NCI-H146 treated with DMSO at 0.1 percent for 48 hours (cell line): Measurements from ENCODE around the gene FTO.

ENCODE experiments used
- DNase-seq: peaks from one replicate; lab custom pipeline; 2025; ENCODE audit not compliant: unreplicated experiment; lab: John Stamatoyannopoulos, UW

The FTO gene

GRCh38 chr16:53780051-53780450 is 76.1 kb downstream of the FTO start:
- no peak for DNase-seq

DNA sequence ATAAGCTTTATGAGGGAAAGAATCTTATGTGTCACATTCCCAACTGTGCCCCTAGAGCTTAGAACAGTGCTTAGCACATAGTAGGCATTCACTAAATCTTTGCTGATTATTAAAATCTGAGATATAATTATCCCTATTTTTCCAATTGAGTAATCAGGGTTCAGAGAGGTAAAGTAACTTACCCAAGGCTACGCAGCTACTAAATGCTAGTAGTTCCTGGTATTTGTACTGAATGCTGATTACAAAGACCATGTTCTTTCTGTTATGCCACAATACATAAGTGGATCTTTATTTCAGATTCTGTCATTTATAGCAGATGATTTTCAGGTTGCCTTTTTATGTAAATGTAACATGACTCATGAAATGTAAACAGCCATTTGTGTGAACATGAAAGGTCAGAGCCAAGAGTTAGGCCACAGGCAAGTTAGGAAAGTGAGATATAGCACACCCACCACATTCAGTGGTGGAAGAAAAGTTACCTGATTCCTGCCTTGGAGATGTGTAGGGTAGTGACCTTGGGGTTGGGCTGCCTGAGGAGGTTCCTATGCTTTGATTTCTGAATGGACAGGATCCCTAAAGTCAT is 77.2 kb downstream of the FTO start:
- DNase-seq = no peak

DNA sequence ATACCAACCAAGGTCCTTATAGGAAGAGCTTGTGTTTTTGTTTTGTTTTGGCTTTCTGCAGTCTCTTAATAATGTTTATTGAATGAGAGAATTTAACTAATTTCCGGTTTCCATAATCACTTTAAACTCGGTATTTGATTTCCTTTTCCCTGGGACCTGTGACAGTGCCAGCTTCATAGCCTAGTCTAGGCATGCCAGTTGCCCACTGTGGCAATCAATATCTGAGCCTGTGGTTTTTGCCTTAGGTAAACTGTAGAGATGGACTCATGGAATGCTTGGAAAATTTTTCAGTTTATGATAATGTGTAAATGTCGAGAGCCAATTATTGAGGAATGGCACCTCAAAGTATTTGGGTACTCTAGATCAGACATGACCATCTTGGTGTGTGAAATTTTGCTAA is 78.2 kb downstream of the FTO start:
- no peak for DNase-seq

- DNase-seq = no peak
These were observed 80.3 kb downstream of the FTO start for GRCh38 chr16:53784291-53784690.

DNA sequence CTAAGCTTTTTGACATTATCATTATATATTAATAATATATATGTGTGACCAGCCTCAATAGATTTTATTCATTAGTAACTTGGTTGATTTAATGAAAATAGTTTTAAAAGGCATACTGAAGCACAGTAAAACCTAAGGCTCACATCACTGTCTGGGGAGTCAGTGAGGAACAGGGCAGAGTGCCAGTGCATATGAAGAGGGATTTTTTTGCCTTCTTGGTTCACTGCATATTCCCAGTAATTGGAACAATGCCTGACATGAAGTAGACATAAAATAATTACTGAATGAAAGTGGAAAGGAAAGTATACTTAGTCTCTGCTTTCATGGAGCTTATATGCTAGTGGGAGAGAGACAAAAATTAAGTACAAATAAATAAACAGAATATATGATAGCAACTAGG is 81.1 kb downstream of the FTO start:
- DNase-seq = no peak

GRCh38 chr16:53785916-53786315 is 82.0 kb downstream of the FTO start:
- DNase-seq = no peak

DNA sequence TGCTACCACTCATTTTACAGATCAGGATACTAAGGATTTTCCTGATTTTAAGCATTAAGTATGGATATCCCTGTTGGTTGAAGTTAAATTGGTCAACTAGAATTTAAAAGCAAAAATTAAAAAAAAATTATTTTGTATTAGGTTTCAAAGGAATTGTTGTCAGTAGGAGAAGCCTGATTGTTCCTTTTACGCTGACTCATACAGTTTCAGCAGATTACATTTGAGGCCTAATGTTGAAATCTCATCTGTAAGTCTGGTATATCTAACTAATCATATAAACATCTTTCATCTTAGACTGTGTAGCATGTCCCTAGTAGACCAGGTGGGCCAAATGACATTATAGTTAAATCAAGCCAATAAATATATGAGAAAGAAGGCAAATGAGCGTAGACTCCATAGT is 83.5 kb downstream of the FTO start:
- DNase-seq = no peak

GRCh38 chr16:53789137-53789536 is 85.2 kb downstream of the FTO start:
- no peak for DNase-seq

- DNase-seq = no peak
These were observed 88.4 kb downstream of the FTO start for GRCh38 chr16:53792161-53792951.

- no peak for DNase-seq
These were observed 99.5 kb downstream of the FTO start for GRCh38 chr16:53803451-53803850.

- DNase-seq = no peak
These were observed 100.0 kb downstream of the FTO start for GRCh38 chr16:53803998-53804397.

- no peak for DNase-seq
These were observed 100.5 kb downstream of the FTO start for GRCh38 chr16:53804467-53804866.

GRCh38 chr16:53805113-53805512 is 101.2 kb downstream of the FTO start:
- DNase-seq = no peak

- DNase-seq = no peak
These were observed 101.8 kb downstream of the FTO start for GRCh38 chr16:53805752-53806151.

GRCh38 chr16:53809088-53809932 is 105.4 kb downstream of the FTO start:
- DNase-seq = no peak

- DNase-seq = no peak
These were observed 109.0 kb downstream of the FTO start for GRCh38 chr16:53812914-53813313.

GRCh38 chr16:53814801-53815200 is 110.8 kb downstream of the FTO start:
- no peak for DNase-seq

- DNase-seq = no peak
These were observed 112.4 kb downstream of the FTO start for GRCh38 chr16:53816211-53816836.

DNA sequence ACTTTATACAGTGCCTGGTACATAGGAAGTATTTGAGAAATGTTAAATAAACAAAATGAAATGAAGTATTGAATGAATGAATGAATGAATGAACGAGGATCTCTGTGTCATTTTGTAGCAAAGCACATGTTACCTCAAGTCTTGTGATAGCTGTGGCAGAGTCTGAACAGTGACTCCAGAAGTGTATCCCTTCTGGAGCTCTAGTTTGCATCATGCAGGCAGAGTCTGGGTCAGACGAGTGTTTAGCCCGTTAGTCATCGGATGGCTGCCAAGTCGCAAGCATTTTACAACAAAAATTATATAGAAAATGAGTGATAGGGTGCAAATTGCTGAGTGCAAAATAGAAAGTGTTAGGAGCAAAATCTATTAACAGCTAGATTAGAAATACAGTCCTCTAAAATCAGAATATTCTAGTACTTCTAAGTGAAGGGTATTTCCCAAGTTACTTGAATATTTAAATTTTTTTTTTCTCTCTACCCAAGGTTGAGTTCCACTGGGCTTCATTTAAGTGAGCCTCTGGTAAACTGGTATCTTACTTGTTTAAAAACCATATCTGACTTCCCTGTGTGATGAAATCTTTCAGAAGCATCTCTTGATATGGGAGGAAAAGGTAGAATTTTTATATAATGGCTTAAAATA is 113.3 kb downstream of the FTO start:
- no peak for DNase-seq

DNA sequence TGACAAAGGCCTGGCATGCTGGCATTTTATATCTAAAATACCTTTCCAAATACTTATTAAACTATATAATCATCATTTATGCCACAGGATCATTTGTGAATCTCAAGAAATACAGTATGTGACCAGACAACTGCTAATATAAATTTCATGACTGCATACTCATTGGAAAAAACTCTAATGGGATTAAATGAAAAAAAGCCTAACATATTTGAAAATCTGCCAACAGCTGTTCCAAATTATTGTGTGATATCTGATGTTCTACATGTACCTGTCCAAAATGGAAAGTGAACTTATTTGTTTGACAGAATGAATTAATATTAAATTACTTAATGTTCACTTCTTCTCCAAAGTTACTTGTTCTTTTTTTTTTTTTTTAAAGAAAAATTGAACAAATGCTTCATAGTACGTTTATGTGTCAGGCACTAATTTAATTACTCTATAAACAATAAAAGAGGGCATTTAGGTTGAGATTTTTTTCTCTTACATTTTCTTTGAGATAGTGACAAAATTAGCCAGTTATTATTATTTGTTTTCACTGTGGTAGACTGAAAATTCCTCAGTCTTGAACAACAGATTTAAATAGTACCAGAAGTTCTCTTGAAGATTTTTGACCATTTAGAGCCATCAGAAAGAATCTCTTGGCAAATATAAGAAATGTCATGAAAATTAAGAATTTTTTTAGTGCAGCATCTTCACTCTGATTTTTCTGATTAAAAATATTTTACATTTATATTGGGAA is 114.0 kb downstream of the FTO start:
- no peak for DNase-seq
